Kidney capillary endothelial cell (primary cell): Measurements from ENCODE around the gene DSG1.
"Not testable (repeated sequence)": the region's sequence is repeated elsewhere in the genome, so short reads cannot be mapped to it uniquely, and the experiment has no call there.

Experiments
- DNase-seq: peaks from one replicate; pipeline ENCODE4 v3.0.0-alpha.2; 2018; ENCODE audit warnings: low spot score

The DSG1 gene

DNA sequence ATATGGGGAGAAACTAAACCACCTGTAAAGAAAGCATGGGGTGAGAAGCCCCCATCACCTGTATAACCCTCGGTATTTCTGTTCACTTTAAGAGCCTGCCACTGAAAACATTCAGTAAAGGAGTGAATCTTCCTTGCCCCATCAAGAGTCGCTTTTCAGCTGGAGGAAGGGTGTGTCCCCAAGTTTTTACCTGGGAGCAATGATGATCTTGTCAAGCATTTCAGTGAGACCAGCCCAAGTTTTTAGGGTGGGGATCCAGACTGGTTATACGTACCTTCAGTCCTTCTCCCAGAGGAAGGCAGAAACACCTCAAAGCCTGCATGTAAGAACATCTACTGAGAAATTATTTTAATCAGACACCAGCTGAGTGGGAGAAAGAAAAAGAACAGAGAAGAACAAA lies at the start of gene DSG1:
Gene DSG1 (plus strand): TSS at position 301 of the 400 bp plus-strand sequence. CDS start 141 bp downstream, outside the sequence.
- DNase-seq = no peak

- DNase-seq = no peak
Observed at GRCh38 chr18:31268985-31269406, 49.0 kb upstream of the DSG1 start.

DNA sequence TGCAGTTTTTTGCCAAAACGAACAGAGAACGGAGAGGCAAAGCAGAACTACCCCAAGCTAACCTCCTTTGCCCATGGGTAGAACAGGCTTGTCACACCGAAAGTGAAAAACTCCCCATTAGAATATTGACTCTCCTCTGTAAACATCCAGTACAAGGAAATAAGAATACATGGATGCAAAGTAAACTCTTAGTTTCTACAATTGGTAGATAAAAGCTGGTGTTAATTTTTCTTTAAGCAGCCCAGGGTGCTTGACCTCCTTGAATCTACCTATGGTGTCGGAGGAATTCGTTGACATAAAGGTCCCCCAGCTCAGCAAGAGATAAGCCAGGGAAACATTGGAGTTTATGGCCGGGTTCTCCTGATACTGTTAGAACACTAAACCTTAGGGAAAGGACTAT lies 48.4 kb upstream of the DSG1 start:
- no peak for DNase-seq

GRCh38 chr18:31270578-31270977 lies 47.4 kb upstream of the DSG1 start:
- no peak for DNase-seq

DNA sequence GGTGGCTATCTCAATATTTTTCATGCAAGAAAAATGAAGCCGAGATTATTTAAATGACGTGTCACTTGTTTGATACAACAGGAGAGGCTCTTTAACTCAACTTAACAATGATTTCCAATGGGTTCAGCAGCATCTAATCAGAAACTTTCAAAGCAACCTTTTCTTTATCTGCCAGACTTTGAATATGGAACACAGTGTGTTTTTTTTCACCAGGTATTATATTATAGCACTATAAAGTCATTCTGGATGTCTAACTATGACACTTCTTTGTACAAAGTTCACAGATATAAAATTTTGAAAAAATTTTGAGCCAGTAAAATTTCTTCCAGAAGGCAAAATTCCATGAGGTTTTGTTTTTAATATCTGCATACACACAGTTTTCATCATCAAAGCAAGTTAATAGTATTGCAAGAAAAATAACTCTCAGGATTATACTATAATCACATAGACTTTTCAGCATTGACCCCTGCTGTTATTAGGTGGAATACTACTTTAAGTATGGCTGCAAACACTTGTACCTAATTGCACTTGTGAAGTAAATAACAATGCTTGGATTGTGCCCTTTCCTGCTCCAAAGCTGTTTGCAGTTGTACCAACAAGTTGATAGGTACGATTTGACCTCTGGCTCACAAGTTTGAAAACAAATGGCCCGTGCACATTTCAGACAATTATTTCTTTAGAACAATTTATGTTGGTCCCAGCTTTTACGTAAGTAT lies 44.0 kb upstream of the DSG1 start:
- no peak for DNase-seq

- no peak for DNase-seq
Observed at GRCh38 chr18:31274931-31275330, 43.0 kb upstream of the DSG1 start.

GRCh38 chr18:31275722-31276463 lies 42.1 kb upstream of the DSG1 start:
- no peak for DNase-seq

- DNase-seq = no peak
Observed at GRCh38 chr18:31278609-31279071, 39.3 kb upstream of the DSG1 start.

GRCh38 chr18:31280502-31280901 lies 37.5 kb upstream of the DSG1 start:
- no peak for DNase-seq

- no peak for DNase-seq
Observed at GRCh38 chr18:31281437-31281836, 36.5 kb upstream of the DSG1 start.

DNA sequence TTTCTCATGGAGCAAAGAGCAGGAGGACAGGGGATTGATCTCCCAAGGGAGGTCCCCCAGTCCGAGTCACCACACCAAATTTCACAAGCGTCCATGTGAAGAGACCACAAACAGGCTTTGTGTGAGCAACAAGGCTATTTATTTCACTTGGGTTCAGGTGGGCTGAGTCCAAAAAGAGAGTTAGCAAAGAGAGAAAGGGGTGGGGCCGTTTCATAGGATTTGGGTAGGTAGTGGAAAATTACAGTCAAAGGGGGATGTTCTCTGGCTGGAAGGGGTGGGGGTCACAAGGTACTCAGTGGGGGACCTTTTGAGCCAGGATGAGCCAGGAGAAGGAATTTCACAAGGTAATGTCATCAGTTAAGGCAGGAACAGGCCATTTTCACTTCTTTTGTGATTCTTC lies 28.5 kb upstream of the DSG1 start:
- DNase-seq = not testable (repeated sequence)

- DNase-seq = no peak
Observed at GRCh38 chr18:31291688-31292087, 26.3 kb upstream of the DSG1 start.

DNA sequence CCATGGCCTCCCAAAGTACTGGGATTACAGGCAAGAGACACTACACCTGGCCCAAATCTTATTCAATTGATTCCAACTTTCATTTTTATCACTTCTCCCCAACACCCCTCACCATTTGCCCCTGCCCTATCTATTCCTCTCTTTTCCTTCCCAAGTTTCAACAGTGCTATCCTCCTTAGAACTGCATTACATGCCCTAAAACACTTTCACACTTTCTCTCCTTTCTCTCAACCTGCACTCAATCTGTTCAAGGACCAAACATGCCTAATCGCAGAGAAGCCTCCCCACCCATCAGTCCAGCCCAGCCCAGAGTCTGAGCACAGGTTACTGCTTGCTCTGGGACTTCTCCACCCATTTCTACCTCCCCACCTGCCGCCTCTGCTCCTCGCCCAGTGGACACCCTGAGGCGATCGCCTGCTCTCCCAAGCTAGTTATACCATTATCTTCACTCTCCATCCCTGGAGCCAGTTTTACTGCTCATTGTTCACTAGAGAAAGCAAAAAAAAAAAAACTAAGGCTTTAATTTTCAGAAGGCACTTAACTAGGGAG lies 23.7 kb upstream of the DSG1 start:
- no peak for DNase-seq

DNA sequence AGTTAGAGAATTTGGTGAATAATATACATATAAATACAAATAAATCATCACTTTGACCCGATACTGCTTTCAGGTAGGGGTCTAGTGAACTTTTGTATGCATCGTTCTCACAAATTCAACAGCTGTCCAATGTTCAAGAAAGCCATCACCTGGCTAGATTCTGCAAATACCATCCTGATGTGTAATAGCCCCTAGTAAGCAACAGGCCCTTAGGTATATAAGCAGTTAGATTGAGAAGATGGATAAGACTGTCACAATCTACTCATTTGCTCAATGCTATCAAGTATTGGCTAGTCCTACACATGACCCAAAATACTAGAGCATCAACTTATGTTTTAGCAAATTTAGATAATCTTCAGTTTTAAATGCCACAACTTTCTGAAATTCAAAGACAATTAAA lies 20.7 kb upstream of the DSG1 start:
- no peak for DNase-seq

DNA sequence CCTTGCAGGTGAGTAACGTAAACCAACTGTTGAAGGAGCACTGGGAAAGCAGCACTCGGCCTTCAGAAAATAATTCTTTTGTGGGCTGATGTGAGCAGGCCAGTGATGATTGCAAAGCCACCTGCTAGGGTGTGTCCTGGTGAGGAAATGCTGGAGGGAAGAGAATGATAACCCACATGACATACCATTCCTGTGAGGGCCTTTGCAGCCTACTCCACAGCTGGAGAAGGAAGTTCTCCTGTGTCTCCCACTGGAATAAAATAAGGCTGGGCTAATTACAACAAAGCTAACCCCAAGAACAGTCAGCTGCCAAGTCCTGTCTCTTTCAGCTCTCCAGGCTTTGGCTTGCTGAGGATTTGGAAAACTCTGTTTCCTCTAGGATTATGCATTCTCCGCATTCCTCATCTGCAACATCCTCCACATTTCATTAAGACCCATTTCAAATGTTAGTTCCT lies 16.7 kb upstream of the DSG1 start:
- DNase-seq = no peak

DNA sequence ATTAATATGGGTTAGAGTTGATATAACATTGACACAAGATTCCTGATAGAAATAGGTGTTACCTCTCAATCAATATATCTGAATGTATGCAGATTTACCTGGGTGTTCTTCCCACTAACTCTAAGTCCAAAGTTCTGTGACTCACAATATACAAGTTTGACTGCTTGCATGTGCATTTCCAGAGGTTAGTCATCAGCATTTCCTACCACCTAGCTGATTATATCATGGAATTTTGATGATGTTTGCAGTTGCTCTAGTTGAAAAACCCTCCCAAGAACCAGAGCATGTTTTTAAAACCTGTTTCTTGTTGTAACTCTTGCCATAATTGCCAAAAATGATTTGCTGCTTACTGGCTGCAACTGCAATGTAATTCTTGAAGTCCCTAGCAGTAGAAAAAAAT lies 15.0 kb upstream of the DSG1 start:
- peak; percentile 76 for DNase-seq

GRCh38 chr18:31303771-31304170 lies 14.2 kb upstream of the DSG1 start:
- peak; percentile 47 for DNase-seq

GRCh38 chr18:31309115-31309514 lies 8.8 kb upstream of the DSG1 start:
- no peak for DNase-seq

GRCh38 chr18:31316974-31317373 lies 986 bp upstream of the DSG1 start:
- no peak for DNase-seq

DNA sequence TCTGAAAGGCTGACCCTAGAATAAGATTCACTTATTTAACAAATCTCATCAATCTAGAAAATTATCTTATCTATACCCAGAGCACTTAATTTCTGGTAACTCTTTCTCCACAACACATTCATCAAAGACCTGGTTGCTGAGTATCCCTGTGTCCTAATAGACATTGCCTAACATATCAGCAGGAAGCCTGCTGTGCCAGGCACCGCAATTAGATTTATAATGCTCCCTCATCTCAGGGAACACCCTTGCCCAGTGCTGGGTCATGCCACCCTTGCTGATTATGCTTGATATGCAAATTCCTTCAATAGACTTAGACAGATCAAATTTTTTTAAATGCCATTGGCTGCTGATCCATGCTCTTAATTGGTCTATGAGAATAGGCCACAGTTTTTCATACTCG lies 3.8 kb downstream of the DSG1 start:
- DNase-seq = no peak

- DNase-seq = no peak
Observed at GRCh38 chr18:31325051-31325450, 7.1 kb downstream of the DSG1 start.

DNA sequence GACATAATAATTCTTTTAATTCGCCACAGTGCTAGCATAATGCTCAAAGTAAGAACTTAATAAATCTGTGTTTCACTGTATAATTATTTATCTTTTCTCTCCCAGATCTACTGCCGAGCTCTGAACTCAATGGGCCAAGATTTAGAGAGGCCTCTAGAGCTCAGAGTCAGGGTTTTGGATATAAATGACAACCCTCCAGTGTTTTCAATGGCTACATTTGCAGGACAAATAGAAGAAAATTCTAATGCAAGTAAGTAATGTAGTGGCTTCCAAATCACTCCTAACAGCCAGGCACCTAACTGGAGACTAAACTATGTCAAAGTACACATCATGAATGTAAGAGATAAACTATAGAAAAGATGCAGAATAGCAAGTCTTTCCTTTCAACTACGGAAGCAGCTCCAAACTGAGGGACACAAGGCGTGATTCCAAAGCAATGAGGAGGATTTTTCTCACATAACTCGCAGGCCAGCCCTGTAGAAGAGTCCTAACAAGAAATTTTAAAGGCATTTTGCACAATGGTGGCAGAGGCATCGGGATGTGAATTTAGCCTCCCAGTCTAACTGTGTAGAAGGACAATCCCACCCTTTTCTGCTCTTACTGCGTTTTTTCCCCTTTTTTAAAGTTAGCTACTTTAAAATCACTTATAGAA lies 12.0 kb downstream of the DSG1 start:
- no peak for DNase-seq

GRCh38 chr18:31343454-31343853 lies 25.5 kb downstream of the DSG1 start:
- DNase-seq = no peak
